Uterus (tissue), 4 donors: ENCODE measurements around the gene TPM4. TPM values are rescaled to one million over a fixed set of nuclear protein-coding genes. Genes with fewer than 3 reads are reported as not detected.
"Not testable (repeated sequence)": the region's sequence is repeated elsewhere in the genome, so short reads cannot be mapped to it uniquely, and the experiment has no call there.

ENCODE experiments used
- DNase-seq, 2 donors: peaks; one replicate each; pipeline ENCODE4 v3.0.0-alpha.2; 2019 to 2020
- H3K27ac ChIP-seq, 2 donors: fragments of 200-600 bp; sonication (generic); 1 replicate in 1 of 2; 2 replicates in 1 of 2; pipeline ENCODE4 v1.5.1; 2016 to 2018
- H3K27me3 ChIP-seq, 2 donors: fragments of 200-600 bp; sonication (generic); one replicate each; pipeline ENCODE4 v1.5.1; 2018 to 2019; ENCODE audit warnings: control low read depth in 1 of 2
- H3K36me3 ChIP-seq, 2 donors: fragments of 200-600 bp; sonication (generic); one replicate each; pipeline ENCODE4 v1.5.1; 2019; ENCODE audit warnings: control low read depth in 1 of 2
- H3K4me1 ChIP-seq, 2 donors: fragments of 200-600 bp; sonication (generic); one replicate each; pipeline ENCODE4 v1.5.1; 2018 to 2019; ENCODE audit warnings: control low read depth in 1 of 2
- H3K4me3 ChIP-seq, 2 donors: fragments of 200-600 bp; sonication (generic); 1 replicate in 1 of 2; 2 replicates in 1 of 2; pipeline ENCODE4 v1.5.1; 2018 to 2019; ENCODE audit warnings: mild to moderate bottlenecking in 1 of 2
- H3K9me3 ChIP-seq, 2 donors: fragments of 200-600 bp; sonication (generic); one replicate each; pipeline ENCODE4 v1.5.1; 2019; ENCODE audit warnings: control low read depth in 1 of 2
- POLR2A ChIP-seq, 2 donors: fragments of 450-650 bp; IDR thresholded peaks; one replicate each; pipeline ENCODE4 v1.6.1; 2016; ENCODE audit warnings: antibody characterized with exemption in 2 of 2, mild to moderate bottlenecking in 1 of 2, moderate library complexity in 1 of 2
- intact Hi-C: fragments of 100-400 bp; cut with DNase I; formaldehyde crosslinking; loops from one replicate; pipeline ENCODE4 v1.15.1; 2023; ENCODE audit warnings: low total_unique reads
- total RNA-seq, 4 donors: library from RNA; depleted of rRNA in 3 of 4; stranded (reverse); fragments of >200 nt in 3 of 4; gene quantifications; one replicate each; pipeline versions ENCODE4 v1.1.0 to v1.2.4, GENCODE V29; 2014 to 2023
- TF ChIP-seq, protein P1 (sequence below), 4 experiments: fragments of 200-600 bp in 2 of 4; fragments of 450-650 bp in 2 of 4; sonication (generic) in 2 of 4; IDR thresholded peaks; one replicate each; pipeline ENCODE4 v1.5.1; 2016 to 2019; ENCODE audit warnings: antibody characterized with exemption in 4 of 4, mild to moderate bottlenecking in 2 of 4, moderate library complexity in 1 of 4
- donor health status: DM: yes; HTN: yes; CAD: no.

The TPM4 gene
- total RNA-seq, 4 donors from 2014 or later = 423 to 862 (median 517) TPM

DNA sequence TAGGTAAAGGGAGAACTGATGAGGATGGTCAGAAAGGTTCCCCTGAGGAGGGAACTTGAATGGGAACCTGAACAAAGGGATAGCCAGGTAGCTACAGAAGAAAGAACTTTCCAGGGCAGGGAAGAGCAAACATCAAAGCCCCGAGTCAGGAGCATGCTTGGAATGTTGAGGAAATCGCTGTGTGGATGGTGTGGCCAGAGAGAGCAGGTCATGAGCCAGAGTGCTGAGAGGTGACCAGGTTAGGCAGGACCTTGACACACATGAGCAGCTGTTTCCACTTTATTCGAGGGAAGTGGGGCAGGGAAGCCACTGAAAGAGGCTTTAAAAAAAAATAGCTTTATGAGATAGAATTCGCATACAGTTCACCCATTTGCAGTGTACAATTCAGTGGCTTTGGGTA, 39.8 kb downstream of the TPM4 start:
- TF ChIP-seq, protein P1, sequence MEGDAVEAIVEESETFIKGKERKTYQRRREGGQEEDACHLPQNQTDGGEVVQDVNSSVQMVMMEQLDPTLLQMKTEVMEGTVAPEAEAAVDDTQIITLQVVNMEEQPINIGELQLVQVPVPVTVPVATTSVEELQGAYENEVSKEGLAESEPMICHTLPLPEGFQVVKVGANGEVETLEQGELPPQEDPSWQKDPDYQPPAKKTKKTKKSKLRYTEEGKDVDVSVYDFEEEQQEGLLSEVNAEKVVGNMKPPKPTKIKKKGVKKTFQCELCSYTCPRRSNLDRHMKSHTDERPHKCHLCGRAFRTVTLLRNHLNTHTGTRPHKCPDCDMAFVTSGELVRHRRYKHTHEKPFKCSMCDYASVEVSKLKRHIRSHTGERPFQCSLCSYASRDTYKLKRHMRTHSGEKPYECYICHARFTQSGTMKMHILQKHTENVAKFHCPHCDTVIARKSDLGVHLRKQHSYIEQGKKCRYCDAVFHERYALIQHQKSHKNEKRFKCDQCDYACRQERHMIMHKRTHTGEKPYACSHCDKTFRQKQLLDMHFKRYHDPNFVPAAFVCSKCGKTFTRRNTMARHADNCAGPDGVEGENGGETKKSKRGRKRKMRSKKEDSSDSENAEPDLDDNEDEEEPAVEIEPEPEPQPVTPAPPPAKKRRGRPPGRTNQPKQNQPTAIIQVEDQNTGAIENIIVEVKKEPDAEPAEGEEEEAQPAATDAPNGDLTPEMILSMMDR (IDR thresholded peaks at IDR 0.05) = no peak
- no peak for TF ChIP-seq POLR2A (IDR thresholded peaks at IDR 0.05)
- H3K27me3 ChIP-seq = no peaks in the 10 kb centered on the region
- no peak overlapping the region for H3K27ac ChIP-seq
- no peak for DNase-seq
- no peak overlapping the region for H3K4me3 ChIP-seq
- H3K9me3 ChIP-seq = no peaks in the 10 kb centered on the region
- peaks cover 7 to 19% of the 10 kb centered on the region in 2 donors for H3K4me1 ChIP-seq
- no peaks in the 10 kb centered on the region for H3K36me3 ChIP-seq
- intact Hi-C loops = no loop called here

DNA sequence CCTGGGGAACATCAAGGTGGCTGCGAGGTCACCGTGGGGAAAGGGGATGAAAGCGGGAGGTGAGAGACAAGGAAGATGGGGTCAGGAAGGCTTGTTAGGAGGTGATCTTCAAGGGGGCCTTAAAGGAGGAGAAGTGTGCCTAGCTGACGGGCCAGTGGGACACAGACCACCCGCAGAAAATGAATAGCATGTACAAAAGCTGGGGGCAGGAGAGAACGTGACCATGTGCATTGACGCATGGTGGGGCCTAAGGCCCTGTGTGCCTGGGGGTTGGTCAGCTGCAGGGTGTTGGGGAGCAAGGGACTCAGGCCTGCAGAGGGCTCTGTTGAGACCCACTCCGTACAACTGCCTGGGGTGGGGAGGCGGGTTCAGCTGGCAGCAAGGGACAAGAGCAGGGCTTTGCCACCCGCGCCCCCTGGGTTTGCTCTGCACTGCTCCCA, 41.3 kb downstream of the TPM4 start:
- intact Hi-C loops = no loop called here
- Histone ChIP-seq H3K27ac (no peak overlapping the region), H3K9me3 (no peaks in the 10 kb centered on the region), H3K4me3 (no peak overlapping the region), H3K27me3 (no peaks in the 10 kb centered on the region), H3K36me3 (no peaks in the 10 kb centered on the region), H3K4me1 (peaks cover 4 to 14% of the 10 kb centered on the region in 2 donors)
- TF ChIP-seq, protein P1 (IDR thresholded peaks at IDR 0.05) = no peak
- TF ChIP-seq POLR2A (IDR thresholded peaks at IDR 0.05) = no peak
- no peak for DNase-seq

DNA sequence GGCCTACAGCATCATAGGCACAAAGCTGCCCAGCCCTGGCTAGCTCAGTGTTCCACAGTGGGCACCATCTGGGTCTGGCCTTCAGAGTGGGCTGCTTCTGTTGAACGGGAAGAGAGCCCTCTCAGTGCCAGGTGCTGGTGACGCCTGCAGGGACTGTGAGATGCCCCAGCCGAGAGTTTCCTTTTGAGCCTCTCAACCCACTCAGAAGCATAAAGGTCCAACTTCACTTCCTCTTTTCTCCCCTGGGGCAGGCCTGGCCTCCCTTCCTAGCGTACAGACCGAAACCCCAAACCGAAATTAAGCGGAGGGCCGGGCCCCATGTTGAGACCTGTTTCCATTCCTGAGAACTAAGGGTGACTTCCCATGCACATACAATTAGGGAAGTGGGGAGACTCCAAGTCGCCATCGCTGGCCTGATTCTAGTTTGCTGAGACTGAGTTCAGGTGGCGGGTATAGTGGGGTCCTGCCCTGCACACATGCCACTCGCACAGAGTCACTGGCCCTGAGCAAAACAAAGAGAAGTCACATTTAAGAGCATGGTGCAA, 42.3 kb downstream of the TPM4 start:
- no peak for DNase-seq
- no peaks in the 10 kb centered on the region for H3K9me3 ChIP-seq
- no peak overlapping the region for H3K27ac ChIP-seq
- peaks cover 0 to 10% of the 10 kb centered on the region in 2 donors for H3K4me1 ChIP-seq
- no peaks in the 10 kb centered on the region for H3K27me3 ChIP-seq
- intact Hi-C loops = no loop called here
- H3K36me3 ChIP-seq = no peaks in the 10 kb centered on the region
- H3K4me3 ChIP-seq = no peak overlapping the region
- TF ChIP-seq, protein P1 (IDR thresholded peaks at IDR 0.05) = no peak
- TF ChIP-seq POLR2A (IDR thresholded peaks at IDR 0.05) = no peak

DNA sequence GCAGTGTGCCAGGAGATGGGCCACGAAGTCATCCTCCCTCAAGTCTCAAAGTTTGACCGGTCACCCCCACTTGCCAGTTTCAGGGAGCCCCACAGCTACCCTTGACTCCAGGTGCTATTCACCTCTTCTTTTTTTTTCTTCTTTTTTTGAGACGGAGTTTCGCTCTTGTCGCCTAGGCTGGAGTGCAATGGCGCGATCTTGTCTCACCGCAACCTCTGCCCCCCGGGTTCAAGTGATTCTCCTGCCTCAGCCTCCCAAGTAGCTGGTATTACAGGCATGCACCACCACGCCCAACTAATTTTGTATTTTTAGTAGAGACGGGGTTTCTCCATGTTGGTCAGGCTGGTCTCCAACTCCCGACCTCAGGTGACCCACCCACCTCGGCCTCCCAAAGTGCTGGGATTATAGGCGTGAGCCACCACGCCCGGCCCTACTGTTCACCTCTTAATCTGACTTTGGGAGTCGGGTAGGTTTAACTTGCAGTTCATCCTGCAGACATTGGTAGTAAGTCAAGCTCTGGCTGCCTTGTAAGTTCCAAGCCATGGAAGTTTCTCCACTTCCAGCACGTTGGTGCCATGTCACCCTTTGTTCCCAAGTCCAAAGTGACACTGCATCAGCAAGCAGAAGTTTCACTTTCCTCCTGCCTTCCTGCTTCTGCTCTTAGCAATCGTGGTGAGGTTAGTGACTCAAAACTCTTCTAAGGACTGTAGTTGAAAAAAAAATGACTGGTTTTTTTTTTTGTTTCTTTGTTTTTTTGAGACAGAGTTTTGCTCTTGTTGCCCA, 43.0 kb downstream of the TPM4 start:
- intact Hi-C loops, H3K4me1 ChIP-seq, H3K36me3 ChIP-seq, H3K27ac ChIP-seq, H3K27me3 ChIP-seq, DNase-seq, H3K9me3 ChIP-seq, H3K4me3 ChIP-seq: not testable (repeated sequence)

DNA sequence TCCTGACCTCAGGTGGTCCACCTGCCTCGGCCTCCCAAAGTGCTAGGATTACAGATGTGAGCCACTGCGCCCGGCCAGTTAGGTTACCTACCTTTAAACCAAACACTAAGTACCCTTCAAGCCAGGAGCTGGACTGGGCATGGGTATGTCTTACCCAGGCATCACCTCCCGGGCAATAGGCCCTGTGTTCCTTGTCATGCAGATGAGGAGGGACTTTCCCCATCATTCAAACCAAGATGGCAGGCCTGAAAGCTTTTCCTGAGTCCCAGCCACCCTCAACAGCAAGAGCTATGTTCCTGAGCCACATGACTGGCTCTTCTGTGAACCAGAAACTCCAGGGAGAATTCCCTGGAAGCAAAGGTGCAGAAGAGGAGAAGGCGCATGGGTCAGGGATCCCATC, 44.8 kb downstream of the TPM4 start:
- Histone ChIP-seq H3K4me1 (no peaks in the 10 kb centered on the region), H3K36me3 (no peaks in the 10 kb centered on the region), H3K27me3 (no peaks in the 10 kb centered on the region), H3K4me3 (no peak overlapping the region), H3K9me3 (no peaks in the 10 kb centered on the region), H3K27ac (no peak overlapping the region)
- no peak for DNase-seq
- intact Hi-C loops = no loop called here
- TF ChIP-seq, protein P1 (IDR thresholded peaks at IDR 0.05) = no peak
- TF ChIP-seq POLR2A (IDR thresholded peaks at IDR 0.05) = no peak
